Activated CD4-positive, alpha-beta T cell treated with anti-CD3 and anti-CD28 coated beads, Interleukin-2, Interleukin-6, amounts not matched to agents 100 ng/mL and 50 ng/mL, durations not matched to agents 16 hours and 8 hours (primary cell): ENCODE data around the gene OPCML.
A peak's percentile ranks its signal among the peaks of the same experiment; 100 is the strongest.

Experiments
- DNase-seq: peaks from one replicate; pipeline ENCODE4 v3.0.0-alpha.2; 2020

Gene OPCML

DNA sequence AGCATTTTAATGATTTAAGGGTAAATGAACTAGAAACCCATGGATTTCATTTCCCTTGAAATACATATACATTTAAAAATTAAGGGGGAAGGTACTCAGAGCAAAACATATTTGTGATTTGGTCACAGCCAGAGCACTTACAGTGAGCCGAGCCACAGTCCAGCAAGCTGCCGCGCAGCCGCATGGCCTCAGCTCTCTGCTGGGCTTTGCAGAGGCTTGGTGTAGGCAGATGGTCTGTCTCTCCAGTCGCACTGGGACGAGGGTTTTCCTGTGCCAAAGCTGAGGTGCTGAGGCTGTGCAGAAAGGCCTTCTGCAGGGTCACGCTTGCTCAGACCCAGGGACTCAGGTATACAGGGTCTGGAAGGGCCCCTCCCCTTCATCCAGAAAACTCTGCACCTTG, 367.3 kb downstream of the OPCML start:
- no peak for DNase-seq

DNA sequence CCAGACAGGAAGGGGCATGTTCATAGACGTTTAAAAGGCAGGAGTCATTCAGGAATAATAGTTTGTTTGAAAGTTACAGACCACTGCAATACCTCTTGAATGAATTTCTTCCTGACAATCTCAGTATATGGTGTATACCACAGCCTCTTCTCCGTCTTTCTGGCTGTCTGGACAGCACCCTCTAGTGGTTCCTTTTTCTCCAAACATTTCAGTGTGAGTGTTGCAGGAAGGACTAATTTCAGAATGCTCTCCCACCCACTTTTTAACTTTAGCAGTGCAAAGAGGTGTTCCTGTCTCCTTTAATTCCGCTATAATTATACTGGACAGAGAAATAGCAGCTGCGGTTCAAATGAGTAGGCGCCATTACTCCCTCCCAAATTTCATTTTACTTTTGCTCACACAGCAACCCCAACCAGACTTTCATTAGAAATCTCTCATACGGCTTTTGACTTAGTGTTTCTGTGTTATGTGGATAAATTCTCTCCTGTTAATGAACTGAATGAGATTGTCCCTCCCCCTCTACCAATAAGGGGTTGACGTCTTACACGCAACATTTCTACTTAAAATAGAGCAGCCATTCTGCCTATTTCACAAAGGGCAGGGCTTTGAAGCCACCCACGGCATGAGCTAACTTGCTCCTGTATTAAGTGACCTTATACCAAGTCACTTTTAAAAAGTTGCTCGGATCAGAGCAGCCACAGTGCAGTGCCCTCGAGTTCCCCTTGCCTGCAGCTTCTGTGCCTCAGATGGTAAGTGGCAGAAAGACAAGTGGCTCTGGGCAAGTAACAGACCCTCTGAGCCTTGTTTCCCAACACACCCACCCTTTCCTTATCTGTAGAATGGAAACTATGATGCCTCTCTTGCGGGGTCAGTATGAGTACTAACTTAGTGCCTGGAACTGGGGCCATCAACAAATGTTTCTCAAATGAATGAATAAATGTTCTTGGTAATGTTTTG, 368.6 kb downstream of the OPCML start:
- DNase-seq: peak; percentile 51

DNA sequence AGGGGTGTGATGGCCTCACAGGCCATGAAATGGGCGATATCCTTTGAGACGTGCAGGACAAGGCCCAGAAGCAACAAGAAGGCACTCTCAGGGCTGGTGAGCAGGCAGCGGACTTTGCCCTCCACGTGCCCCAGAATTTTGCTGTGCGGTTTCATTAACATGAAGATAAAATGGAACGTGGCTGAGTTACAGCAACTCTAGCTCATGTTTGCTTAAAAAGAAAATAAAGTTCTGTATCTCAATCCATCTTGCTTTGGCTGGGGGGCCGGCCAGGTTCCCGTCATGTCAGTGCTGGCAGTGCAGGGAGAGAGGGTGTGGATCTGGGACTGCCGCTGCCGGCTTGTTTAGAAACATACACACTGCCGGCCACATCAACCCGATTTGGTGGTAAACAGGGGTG, 370.1 kb downstream of the OPCML start:
- DNase-seq: no peak

DNA sequence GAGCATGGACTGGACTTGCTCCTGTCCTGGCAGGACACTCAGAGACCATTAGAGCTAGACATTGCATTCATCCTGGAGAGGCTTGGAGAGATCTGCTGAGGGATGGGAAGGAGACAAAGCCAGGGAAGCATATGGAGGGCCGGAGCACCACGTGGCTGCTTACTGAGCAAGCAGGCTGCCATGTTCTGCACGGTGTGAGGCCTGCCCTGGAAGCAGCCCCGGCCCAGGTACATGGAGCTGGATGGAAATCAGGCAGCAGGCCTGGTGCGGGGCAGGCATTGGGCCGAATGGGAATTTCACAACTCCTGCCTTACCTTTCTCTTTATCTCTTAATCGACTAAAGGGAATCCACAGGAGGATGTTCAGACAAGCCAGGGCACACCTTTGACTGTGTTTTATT, 371.5 kb downstream of the OPCML start:
- no peak for DNase-seq

DNA sequence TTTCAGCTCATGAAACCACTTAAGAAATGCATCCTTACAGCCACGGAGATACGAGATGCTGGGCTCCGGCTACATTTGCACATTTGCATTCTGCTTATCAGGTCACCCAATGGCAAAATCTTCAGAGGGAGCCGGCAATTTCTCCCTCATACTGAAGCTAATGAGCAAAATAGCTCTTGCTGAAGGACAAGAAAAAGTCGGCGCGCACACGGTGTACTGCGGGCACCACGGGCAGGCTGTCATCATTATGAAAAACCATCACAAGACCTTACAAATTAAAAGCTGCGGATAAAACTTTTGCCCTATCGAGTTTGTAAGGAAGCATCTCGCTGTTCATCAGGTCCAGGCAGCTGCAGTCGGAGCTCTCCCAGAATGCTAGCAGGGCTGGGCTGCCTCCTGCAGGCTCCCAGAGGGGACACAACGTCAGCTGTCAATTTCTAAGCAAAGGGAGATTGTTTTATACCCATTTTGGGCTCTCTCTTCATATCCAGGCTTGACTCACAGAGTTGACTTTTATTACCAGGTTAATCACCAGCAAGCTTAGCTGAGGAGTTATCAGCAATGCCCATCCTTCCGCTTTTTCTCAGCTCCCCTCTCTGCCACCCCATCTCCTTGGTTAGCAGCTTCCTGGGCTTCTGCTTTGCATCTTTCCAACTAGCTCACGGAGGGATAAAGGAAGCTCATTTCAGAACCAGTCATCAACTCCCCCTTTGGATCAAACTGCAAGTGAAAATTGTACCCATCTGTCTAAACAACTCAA, 375.1 kb downstream of the OPCML start:
- no peak for DNase-seq

DNA sequence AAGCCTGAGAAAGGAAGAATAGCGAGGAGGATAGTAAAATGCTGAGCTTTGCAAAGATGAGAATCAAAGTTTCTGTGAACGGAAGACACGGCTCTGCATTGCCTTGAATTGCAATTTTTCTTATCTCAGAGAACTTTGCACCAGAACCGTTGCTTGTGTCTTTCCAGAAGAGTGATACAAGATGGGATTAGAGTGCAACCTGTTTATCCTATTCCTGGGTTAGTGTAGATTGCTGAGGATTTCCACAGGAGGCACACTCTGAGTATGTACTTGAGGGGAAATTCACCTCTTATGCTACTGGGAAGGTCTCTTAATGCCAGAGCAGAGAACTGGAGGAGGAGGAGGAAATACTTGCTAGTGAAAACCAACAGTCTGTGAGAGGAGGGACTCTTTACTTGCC, 377.5 kb downstream of the OPCML start:
- no peak for DNase-seq

DNA sequence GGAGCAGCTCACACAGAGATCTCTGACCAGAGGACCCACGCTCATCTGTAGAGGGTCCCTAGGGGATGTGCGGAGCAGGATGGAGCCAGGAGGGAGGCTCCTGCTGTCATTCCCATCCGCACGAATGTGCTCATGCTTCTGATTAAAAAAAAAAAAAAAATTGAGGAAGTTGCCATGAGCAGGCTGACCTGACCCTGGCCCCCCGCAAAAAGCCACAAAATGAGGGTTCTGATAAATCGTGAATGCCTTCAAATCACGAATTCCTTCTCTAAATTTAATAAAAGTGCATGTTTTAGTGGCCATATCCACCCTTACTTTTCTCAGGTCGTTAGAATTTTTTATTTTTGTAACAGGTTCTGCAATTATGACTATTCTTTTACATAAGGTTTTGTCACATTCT, 378.2 kb downstream of the OPCML start:
- no peak for DNase-seq

DNA sequence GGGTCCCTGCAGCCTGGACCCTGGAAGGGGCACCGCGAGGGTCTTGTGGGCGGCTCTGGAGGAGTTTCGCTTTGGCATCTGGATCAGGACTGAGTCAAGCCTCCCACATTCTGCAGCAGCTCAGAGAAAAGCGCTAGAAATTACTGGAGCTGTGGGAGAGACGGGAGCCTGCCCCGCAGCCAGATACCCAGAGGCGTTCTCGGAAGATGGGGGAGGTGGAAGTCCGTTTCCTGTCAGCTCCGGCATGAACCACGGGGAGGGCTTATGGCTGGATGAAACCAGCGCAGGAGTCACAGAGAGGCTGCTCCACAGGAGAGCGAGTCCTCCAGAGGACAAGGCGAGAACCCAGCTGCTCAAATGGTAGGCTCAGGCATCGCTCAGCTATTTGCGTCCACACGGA, 379.3 kb downstream of the OPCML start:
- no peak for DNase-seq

DNA sequence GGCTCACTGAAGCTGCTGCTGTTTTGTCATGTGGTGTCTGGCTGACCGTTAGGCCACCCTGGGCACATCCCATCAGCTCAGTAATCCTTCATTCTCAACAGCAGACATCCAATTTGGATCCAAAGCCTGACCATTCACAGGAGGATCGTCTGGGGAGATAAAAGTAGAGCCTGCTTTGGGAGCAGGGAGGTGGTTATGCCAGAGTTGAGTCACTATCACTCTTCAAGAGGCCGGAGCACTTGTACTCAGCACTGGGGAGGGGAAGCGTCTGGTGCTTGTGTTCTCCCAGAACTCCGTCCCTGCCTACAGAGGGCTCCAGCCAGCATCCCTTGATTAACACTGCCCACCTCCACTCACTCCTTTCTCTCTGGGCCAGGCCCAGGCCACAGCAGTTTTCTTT, 382.6 kb downstream of the OPCML start:
- no peak for DNase-seq

DNA sequence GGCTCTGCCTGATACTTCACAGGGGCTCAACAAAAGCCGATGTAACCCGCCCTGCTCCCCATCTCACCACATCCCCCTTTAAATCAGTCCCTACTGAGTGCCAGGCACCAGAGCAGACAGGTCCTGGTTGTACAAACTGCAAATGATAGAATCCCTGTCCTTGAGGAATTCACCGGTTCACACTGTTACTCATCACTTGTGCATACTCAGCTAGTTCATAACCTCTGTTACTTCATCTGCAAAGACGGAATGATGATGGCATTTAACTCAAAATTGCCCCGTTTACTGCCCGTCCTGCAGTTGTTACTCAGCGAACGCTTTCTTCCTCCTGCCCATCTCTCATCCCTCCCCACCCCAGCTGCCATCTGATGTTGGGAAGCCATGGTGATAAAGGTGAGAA, 384.7 kb downstream of the OPCML start:
- no peak for DNase-seq

DNA sequence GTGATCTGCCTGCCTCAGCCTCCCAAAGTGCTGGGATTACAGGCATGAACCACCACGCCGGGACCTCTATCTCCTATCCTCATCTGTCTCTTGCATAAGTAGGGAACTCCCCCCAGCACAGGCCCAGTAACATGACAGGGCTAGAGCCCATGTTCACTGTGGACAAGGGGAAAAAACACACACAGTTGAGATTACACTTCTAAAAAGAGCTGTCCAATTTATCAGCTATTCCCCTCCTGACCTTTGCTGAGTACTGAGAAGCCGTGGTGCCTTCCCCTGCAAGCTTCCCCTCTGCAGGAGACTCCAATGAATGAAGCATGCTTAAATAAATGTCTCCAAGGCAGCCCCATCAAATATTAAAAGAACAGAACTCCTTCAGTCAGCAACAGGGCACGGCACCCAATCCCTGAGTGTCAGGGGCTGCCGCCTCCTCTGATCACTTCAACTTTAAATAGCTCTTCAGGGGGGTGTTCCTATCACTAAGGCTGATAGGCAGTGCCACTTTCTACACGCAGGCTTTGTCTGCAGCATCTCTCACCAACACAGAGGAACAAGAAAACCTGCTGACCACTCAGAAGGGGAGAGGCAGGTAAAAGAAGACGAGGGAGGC, 385.5 kb downstream of the OPCML start:
- DNase-seq: no peak

DNA sequence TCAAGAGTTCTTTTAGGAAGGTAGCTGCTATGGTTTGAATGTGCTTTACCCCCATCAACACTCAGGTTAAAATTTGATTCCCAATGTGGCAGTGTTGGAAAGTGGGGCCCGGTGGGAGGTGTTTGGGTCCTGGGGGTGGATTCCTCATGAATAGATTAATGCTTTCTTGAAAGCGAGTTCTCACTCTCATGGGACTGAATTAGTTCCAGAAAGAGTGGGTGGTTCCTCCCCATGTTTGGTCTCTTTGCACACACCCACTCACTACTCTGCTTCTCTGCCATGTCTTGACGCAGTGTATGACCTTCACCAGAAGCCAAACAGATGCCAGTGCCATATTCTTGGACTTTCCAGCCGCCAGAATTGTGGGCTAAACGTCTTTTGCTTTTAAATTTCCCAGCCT, 394.4 kb downstream of the OPCML start:
- no peak for DNase-seq

DNA sequence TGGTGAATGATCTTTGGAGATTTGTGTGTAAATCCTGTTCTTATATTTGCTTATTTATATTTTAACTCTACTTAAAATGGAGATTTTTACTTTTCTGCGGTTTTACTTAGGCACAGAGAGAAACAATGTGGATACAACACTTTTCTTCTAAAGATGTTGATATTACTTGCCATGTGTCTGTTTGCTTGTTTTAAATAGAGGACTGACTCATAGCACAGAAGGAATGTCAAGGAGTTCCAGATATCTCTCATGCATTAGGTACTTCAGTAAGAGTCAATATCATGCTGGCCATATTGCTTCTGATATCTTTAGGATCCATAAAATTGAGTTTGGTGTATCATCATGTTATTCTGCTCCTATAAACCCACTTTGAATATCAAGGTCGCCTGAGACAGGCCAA, 395.0 kb downstream of the OPCML start:
- no peak for DNase-seq

DNA sequence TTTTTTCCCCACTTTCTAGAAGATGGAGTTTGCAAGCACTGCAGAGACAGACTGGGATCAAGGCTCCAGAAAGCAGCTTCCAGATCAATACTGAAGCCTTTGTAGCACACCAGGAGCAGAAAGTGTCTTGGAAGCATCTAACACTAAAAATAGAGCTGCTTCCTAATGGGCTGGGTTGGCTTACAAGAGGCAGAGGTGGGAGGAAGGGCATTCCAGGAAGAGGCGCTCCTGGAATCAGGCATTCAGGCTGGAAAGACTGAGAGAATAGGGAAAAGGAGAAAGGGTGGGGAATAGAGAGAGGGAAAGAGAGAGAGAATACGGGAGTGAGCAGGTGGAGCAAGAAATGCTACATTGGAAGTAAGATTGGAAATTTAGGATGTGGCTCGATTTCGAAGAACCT, 395.9 kb downstream of the OPCML start:
- no peak for DNase-seq

DNA sequence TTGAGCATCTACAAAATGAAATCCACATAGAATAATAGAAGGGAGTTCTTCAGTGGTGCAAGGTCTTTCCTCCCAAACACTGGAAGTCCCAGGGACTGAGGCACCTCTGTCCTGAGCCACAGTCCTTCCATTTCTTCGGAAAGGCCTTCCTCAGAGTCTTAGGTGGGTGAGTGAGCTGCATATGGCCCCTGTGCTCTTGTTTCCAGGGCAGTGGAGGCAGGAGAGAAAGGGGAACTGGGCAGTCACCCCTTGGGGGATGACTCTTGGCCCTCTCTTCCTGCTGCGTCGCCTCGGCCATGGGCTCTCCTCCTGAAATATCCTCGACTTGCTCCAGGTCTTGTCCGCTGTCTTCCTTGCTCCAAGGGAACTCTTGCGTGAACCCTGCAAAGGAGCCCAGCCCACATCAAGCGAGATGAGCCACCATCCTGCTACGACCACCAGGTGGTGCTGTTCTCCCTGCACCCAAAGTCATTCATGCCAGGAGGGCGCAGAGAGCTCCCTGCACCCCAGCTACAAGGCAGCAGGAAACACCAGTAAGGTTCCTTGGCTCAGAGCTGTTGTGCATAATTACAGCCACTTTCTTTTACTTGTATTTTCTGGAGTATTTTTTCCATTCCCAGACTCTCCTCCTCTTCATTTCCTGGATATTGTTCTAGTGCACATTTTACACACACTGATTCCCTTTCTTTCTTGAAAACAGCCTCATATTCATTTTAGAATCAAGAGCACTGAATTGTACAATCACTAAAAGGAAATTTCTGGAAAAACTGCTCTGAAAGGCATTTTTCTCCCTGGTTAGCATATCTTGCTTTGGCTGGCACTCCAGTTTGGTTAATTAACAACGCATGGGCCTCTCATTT, 397.8 kb downstream of the OPCML start:
- DNase-seq: peak; percentile 61

DNA sequence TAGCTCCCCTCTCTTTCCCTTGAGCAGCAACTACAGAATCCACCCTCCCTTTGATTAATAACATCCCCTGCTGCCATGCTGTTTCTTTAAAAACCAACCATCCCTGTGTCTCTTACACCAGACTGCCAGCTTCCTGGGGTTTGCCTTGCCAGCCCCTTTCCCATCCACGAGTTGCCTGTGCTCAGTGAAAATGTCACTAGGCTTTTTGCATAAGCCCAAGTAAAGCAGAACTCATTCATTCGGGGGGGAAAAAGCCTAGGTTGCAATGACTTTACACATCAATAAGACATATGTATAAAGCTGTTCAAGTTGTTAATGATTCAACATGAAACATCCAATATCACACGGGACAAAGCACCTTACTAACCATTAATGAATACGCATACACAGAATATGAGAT, 398.7 kb downstream of the OPCML start:
- DNase-seq: no peak

DNA sequence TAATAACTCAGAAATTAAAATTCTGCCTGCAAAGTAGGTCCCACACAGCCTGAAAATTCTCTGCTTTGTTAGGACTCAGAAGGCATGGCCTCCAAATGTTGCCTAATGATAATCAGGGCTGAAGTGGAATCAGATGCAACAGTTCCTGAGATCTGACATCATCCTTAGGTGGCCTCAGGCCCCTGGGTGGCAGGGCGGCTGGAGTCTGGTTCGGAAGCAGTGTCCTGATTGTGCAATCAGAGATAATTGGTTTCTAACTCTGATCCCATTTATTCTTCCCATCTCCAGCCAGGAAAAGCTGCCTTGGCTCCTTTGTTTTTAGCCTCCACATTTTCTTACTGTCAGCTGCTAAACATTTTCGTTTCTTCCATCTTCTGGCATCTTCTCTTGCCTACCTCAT, 399.3 kb downstream of the OPCML start:
- no peak for DNase-seq

DNA sequence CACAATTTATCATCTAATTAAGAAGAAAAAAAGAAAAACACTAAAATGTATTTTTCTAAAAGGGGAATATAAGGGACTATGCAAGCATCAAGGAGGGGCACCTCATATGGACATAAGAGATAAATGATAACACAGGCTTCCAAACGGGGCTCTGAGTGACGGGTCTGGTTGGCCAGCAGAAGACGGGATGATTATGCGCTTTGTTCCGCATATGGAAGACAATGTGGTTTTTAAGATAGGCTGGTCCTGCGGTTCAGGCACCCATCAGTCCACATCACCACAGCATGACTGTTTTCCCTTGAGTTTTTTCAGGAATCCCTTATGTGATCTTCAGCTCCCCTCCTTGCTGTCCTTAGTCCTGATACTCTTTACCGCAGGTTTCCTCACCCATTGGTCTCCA, 404.6 kb downstream of the OPCML start:
- no peak for DNase-seq

DNA sequence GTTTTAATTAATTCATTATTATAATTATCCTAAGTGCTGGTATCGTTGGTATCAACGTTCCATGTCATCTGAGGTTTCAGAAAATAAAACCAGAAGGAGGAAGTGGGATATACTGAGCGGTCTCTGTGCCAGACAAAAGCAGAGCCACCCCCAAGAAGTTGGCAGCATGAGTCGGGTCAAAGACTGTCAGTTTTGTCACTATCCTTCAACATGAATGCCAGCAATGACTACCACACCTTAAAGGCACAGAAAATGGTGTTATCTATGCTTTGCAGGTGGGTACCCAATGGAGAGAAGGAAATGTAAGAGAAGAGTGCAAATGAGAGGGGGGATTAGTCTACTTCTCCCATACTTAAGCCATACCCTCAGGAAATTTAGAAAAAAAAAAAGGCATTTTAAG, 408.5 kb downstream of the OPCML start:
- no peak for DNase-seq

DNA sequence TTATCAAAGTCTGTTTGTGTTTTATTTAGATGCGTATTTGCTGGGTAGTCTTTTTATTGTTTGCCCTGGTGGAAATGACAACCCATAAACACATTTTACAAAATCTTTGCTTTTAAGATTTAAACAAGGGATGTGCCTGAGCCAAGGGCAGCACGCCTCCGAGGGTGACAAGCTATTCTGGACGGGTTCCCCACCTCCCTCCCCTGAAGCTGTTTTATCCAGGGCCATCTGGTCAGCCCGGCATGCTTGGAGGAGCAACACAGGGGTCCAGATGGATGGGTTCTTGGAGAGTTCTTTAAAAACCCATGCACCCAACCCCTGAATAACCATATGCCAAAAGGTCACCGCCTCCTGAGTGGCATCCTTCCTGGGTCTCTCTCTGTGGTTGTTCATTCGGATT, 408.9 kb downstream of the OPCML start:
- no peak for DNase-seq

DNA sequence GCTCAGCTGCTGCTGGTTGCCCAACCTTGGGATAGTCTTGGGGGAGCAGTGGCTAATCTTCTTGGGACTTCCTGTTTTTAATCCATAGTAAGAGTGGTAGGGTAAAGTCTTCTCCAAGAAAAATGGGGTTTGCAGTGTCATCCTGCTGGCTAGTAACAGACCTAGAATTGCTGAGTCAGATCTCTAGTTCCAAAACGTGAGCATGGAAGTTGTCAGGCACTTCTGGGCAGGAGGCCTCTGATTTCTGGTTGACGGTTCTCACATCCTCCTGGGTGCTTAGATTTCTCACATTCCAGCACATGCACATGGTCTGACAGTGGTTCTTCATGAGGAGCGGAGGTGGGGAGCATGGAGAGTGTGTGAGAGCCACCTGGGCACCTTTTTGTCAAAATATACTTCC, 410.0 kb downstream of the OPCML start:
- no peak for DNase-seq

DNA sequence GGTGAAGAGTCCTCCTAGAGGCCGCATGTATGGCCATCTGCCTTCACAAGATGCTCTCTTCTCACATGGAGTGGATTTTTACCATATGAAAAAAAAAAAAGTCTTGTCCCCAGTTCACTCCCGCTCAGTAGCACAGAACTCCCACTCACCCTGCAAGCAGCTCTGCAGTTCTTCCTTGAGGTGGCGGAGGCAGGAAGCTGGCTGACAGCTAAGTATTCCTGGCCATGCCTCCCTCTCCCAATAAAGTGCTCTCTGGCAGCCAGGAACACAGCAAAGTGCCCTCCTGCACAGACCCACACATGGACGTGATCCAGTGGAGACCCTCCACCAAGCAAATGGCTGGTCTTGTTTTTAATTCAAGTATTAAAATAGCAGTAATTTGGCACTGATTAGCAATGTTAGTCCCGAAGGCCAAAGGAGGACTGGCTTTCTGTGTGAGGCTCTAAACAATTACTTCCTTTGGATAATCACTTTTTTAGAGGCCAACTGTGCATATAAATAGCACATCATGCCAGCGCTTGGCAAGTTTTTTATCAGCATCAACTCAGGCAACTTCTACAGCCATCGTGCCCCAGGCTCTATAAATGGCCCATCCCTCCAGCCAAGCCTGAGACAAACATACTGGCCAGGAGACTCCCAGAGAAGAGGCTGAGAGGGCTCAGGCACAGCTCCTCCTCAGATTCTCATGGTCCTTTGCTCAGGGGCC, 413.6 kb downstream of the OPCML start:
- DNase-seq: no peak
